HG03175 (cell line): Measurements from ENCODE around the gene CRADD.
"Not testable (repeated sequence)": the region's sequence is repeated elsewhere in the genome, so short reads cannot be mapped to it uniquely, and the experiment has no call there.

ENCODE experiments used
- ATAC-seq: cut with Tn5 transposase; IDR thresholded peaks from one replicate; pipeline ENCODE4 v1.9.1; 2021; ENCODE audit warnings: mild to moderate bottlenecking, moderate library complexity; ENCODE audit not compliant: unreplicated experiment

The CRADD gene

DNA sequence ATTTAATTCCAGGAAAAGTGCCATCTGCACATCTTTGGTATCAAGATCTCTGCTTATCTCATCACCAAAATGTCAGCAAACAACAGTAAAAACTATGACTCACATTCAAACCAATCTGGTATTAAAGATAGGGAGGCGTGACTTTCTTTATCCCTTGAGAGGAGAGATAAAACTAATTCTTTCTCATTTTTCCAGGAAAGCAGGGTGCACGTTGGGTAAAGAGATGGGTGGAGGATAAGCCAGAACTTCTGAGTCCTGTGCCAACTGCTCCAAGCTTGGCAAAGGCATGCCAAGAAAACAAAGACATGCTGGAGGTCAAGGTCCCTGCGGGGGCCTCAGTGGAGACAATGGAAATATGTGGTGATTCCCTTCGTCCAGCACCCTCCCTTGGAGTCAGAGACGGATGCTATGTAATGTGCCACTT lies 245.4 kb downstream of the CRADD start:
- no peak for ATAC-seq

DNA sequence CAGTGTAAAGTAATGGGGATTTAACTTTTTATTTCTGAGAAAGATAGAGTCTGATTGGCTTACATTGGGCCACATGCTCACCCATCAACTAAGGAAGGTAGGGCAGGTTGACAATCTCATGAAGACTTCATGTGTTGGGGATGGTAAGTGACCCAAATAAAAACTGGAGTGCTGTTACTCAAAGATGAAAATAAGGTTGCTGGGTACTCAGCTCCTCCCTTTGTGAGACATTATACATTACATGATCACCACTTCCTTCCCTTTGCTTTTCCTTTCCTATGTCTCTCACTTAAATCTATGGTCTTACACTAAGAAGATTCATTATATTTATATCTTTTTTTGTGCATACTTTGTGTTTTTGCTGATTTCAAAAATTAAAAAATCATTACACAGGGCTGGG lies 247.2 kb downstream of the CRADD start:
- no peak for ATAC-seq

DNA sequence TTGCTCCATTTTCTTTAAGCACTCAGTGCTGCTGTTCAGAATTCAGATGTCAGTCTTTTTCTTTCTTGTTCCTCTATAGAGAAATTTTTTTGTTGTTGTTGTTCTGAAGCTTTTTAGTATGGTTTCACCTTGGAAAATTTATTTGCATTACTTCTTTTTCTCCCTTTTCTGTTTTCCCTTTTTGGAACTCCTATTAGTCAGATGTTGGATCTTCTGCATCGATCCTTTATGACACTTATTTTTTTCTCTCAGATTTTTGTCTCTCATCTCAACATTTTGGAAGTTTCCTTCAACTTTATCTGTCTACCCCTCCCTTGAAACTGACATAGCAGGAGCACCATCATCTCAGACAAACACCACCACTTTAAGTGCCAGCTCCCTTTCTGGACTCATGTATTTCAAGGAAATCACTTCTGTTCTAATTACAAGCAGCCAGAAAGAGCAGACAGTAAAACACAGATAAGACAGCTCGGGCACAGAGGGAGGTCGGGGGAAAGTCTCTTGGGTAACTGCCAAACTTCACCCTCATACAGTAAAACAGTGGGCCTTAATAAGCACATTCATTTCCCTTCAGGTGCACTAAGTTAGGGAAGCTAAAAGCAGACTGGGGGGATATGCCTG lies 248.5 kb downstream of the CRADD start:
- ATAC-seq = no peak

DNA sequence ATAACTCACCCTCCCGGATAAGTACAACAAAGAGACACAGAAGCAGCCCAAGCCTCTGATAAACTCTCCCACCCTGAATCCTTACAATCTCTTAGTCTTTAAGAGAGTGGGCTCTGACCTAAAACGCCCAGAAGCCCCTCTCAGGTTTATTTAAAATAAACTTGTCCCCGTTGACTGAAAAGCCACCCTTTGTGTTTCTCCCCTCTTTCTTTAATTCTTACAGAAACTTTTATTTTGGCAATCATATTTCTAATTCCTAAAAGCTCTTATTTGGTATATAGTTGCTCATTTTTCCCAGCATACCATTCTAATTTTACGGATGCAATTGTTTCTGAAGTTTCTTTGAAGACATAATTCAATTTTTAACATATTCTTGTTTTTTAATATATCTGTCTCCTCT lies 249.1 kb downstream of the CRADD start:
- no peak for ATAC-seq

DNA sequence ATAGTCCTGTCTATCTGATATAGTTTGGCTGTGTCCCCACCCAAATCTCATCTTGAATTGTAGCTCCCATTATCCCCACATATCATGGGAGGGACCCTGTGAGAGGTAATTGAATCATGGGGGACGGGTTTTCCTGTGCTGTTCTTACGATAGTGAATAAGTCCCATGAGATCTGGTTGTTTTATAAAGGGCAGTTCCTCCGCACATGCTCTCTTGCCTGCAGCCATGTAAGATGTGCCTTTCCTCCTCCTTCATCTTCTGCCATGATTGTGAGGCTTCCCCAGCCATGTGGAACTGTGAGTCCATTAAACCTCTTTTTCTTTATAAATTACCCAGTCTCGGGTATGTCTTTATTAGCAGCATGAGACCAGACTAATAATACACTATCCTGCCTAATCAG lies 251.9 kb downstream of the CRADD start:
- ATAC-seq = not testable (repeated sequence)

DNA sequence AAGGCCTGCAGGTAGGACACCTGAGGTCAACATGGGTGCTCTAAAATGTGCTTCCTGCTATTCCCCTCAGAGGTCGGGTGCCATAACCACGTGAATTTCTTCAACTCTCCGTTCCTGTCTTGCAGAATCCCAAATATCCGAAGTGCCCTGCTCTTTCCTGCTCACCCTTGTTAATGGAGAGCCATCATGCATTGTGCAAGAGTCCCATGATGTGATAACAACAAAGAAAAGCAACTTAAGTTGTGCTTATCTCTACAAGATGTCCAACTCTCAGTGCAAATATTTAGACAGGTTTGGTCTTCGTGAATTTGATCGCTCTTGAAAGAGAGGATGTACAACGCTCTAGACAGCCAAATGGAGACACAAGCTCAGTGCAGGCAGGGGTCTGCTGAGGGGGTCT lies 260.6 kb downstream of the CRADD start:
- no peak for ATAC-seq

DNA sequence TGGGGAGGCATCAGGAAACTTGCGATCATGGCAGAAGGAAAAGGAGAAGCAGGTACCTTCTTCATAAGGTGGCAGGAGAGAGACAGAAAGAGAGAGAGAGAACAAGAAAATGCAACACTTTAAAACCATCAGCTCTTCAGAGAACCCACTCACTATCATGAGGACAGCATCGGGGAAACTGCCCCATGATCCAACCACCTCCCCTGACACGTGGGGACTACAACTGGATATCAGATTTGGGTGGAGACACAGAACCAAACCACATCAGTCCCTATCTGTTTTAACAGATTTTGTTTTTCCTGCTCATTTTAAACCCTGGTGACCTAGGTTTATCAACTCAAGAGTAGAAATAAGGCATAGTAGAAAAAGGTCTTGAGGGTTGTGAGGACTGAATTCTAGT lies 261.1 kb downstream of the CRADD start:
- no peak for ATAC-seq

DNA sequence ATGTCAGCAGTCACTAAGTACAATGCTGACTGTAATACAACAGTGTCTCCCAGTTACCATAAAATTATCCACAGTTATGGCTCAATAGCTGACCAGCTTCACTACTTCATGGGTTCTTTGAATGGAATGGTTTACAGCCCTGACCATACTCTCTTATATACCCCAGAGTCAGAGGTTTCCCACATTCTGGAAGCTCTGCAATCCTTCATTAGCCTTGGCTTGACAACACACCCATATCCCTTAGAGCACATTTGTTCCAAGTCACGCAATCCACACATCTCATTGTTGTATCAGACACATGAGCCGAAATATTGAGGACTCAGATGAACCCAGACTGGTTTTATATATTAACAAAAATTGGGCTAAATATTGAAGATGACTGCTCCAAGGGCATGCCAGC lies 261.8 kb downstream of the CRADD start:
- no peak for ATAC-seq

DNA sequence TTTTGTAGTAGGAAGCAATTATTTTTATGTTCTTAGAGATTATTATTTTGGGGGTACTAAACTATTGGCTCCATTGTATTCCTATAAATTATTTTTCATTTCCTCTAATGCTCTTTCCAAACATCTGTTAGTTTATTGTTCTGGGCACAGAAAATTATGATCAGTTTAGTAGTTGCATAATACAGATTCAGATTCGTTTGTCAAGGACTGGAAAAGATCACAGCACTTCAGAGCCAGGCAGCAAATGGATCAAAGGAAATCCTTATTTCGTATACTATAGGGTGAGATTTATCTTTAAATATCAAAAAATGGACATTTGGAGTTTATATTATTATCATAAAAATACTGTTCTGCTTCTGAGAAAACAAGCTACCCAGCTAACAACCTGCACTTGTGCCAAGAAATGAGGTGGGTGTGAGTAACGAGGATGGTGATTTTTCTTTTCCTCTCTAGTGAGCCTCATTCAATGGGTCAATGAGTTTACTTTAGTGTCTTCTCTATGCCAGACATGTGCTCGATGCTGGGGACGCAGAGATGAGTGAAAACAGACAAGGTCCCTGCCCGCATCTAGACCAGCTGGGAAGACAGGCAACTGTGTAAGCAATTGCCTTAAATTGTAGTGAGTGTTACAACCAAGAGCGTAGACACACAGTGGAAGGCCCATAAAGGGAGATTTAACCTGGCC lies 262.6 kb downstream of the CRADD start:
- ATAC-seq = no peak

DNA sequence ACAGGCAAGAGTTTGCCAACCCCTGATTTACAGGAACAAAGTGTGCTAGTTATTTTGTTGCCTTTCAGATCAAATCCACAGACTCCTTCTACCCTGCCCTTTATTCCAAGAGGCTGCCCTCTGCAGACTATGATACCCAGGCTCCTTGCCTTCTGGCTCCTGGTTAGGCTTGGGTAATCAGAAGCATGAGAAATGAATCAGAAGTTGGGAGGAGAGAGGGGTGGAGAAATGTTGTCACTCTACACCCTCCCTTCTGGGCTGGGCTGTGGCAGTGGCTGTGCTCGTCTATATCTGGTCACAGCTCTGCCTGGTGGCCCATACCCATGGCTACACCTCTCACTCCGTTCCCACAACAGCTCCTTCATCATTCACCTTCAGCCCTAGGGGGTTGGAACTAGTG lies 266.6 kb downstream of the CRADD start:
- ATAC-seq = no peak

DNA sequence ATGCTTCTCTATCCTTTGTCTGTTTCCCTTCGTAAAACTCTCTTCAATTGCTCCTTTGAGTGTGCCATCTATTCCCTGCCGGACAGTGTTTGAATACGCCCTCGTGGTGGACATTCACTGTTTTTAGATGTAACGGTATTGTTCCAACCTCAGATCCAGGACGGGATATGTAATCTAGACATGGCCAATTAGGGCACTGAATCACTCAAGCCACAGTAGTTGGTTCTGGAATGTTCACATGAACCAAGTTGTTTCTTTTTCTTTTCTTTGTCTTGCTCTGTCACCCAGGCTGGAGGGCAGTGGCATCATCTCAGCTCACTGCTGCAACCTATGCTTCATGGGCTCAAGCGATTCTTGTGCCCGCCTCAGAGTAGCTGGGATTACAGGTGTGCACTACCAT lies 267.0 kb downstream of the CRADD start:
- no peak for ATAC-seq
